ENCODE measurements around the gene BMP7. TPM values are rescaled to one million over a fixed set of nuclear protein-coding genes. Genes with fewer than 3 reads are reported as not detected.
"Not testable (repeated sequence)": the region's sequence is repeated elsewhere in the genome, so short reads cannot be mapped to it uniquely, and the experiment has no call there.

The BMP7 gene
- total RNA-seq, 1 donor from 2014 or later: not detected

- no peak for DNase-seq (ENCODE audit: low read depth, low spot score)
Measured at GRCh38 chr20:57267158-57267821, 849 bp upstream of the BMP7 start.

GRCh38 chr20:57265997-57266290 lies 497 bp downstream of the BMP7 start:
- DNase-seq (ENCODE audit: low read depth, low spot score): no peak

DNA sequence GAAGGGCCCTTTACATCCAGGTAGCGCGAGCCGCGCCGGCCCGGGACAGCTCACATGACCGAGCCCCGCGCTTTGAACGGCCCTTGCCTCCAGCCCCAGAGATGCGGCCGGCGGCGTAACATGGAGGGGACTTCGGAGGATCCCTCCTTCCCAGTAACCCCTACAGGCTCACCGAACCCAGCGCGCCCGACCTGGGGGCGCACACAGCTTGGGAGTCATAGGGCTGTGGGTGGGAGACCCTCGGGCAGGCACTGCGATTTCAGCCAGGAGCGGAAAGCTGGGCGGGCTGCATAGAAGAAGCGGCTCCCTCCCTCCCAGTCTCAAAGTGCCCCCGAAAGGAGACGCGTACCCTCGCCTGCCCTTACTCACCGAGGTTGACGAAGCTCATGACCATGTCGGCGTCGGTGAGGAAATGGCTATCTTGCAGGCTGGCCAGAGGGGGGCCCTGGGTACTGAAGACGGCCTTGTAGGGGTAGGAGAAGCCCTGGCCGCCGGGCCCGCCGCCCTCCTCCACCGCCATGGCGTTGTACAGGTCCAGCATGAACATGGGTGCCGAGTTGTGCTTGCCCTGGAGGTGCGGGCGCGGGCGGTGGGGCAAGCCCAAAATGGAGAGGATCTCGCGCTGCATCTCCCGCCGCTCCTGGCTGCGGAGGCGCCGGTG lies 975 bp downstream of the BMP7 start:
- DNase-seq (ENCODE audit: low read depth, low spot score): no peak

DNA sequence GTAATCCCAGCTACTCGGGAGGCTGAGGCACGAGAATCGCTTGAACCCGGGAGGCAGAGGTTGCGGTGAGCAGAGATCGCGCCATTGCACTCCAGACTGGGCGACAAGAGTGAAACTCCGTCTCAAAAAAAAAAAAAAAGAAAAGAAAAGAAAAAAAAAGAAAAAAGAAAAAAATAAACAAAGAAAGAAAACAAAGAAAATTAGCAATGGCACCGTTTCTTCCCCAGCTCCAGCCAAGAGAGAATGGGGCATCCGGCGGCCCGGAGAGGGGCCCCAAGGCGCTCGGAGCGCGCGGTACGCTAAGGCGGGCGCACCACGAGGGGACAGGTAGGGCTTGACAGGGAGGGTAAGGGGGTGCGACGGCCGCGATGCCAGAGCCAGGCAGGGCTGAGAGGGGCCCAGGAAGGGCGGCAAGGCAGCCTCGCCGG lies 1.5 kb downstream of the BMP7 start:
- not testable (repeated sequence) for DNase-seq (ENCODE audit: low read depth, low spot score)

DNA sequence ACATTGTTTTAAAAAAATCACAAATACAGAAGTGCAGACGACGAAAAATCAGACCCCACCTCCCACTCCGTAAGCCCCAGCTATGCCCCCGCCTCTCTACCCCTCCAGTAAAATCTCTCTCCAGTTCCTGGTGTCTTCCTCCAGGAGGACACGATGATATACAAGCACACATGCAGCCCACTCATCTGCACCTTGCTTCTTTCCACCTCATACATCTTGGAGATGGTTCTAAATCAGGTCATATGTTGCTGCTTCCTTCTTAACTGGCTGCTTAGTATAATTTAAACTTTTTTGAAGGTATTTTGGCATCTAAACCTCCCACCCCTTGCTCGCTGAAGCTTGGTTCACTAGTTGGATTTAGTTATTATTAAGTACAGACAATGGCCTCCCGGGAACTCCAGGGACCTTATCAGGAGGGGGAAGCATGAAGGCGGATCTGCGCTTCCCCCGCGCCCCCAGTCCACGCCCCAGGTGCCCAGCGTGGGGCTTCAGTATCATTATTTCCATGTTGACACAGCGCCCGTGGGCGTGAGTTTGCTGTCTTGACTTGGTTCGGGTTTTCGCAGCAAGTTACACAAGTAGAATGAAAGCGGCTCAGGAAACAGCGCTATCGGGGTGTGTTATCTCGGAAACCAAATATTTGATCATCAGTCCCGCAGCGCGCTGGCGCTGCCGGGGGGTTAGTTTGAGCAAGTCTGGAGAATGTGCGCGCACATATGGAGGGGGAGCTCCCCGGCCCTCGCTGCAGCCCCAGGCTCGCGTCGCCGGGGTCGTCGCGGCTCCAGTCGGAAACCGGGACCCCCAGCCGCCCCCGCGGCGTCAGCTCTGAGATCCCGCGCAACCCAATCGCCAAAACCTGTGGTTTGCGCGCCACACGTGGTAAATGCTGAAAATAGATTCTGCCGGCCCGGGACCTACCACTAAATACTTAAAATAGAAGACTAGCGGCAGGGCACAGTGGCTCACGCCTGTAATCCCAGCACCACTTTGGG lies 2.3 kb downstream of the BMP7 start:
- DNase-seq (ENCODE audit: low read depth, low spot score): no peak

- no peak for DNase-seq (ENCODE audit: low read depth, low spot score)
Measured at GRCh38 chr20:57262784-57263609, 3.4 kb downstream of the BMP7 start.

GRCh38 chr20:57262301-57262700 lies 4.1 kb downstream of the BMP7 start:
- no peak for DNase-seq (ENCODE audit: low read depth, low spot score)

DNA sequence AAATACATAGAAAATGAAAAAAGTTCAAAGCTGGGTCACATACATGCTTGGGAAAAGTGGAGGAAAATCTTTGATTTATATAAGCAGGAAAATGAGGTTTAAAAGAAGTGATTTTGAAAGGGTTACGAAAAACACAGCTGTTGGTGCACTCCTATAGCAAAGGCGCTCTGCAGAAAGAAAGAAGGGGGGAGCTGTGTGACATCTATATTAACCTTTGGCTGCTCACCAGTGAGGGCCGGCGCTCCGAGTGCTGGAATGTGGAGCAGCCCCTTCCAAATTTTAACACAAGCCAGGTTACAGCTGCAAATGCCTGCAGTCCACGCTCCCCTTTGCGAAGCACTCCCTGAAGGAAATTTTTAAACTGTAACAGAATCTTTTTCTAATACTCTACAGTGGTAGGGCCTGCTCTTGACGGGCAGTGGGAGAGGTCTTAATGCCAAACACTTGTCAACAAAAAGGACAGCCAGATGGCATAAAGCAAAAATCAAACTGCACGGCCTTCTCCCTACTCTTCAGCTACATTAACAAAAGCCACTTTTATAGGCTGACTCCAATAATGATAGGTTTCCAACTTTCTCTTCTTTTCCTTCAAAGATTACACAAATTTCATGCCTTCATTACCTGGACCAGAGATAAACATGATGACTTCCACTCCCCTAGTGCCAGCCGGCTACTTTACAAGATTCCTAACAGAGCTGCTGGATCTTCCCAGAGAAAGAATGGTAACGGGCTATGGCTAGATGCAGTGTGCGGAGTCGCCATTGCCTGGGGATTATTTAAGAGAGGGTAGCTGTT lies 4.8 kb downstream of the BMP7 start:
- DNase-seq (ENCODE audit: low read depth, low spot score): no peak

- DNase-seq (ENCODE audit: low read depth, low spot score): no peak
Measured at GRCh38 chr20:57260934-57261333, 5.5 kb downstream of the BMP7 start.

GRCh38 chr20:57259938-57260921 lies 6.2 kb downstream of the BMP7 start:
- no peak for DNase-seq (ENCODE audit: low read depth, low spot score)

DNA sequence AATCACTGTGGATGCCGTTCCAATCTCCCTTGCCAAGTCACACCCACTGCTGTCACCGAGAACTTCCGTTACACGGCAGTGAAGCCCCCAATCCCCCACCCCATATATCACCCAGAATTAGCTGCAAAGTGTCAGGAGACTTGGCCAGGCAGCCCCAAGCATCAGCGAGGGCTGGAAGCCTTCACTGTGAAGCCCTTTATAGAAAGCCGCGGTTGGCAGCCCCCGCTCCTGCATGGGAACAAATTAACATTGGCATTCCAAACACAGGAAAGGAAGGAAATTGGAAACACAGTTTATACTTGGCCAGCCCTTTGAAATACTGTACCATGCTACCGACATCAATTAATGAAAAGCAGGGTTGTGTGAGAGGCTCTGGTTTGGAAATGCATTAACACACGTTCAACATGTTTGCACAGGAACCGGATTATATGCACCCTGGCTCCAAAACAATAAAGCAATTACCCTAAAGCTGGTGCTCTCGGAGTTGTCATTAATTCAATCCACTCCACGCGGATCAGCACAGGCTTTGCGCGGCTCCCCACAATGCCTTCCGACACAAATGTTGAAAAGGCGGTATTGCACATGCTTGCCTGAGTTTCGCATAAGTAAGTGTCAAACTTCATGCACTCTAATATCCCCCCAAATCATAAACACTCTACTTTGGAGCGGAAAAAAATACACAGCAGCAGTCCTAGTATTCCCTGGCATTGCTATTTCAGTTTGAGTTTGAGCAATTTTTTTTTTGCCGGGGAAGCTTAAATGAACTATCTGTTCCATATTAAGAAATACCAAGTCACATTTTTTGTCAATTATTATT lies 7.1 kb downstream of the BMP7 start:
- DNase-seq (ENCODE audit: low read depth, low spot score): no peak

- no peak for DNase-seq (ENCODE audit: low read depth, low spot score)
Measured at GRCh38 chr20:57257701-57258453, 8.6 kb downstream of the BMP7 start.

DNA sequence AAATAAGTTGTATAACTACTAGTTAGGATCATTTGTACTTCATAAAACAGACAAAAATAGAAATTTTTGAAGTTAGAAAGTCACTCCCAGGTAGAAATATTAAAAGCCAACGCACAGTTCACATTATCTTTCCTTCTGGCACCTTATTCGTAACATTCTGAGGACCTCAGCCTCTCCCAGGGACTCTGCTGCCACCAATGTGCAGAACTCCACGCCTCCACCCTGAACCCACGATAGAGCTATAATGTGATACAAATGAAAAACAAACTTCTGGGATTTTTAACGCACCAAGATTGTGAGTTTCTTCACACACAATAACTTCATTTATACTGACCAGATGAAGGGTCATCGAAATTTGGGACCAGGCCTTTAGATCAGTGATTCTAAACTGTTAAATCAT lies 9.5 kb downstream of the BMP7 start:
- DNase-seq (ENCODE audit: low read depth, low spot score): no peak

- DNase-seq (ENCODE audit: low read depth, low spot score): no peak
Measured at GRCh38 chr20:57256205-57256604, 10.2 kb downstream of the BMP7 start.

- no peak for DNase-seq (ENCODE audit: low read depth, low spot score)
Measured at GRCh38 chr20:57255183-57255582, 11.3 kb downstream of the BMP7 start.

DNA sequence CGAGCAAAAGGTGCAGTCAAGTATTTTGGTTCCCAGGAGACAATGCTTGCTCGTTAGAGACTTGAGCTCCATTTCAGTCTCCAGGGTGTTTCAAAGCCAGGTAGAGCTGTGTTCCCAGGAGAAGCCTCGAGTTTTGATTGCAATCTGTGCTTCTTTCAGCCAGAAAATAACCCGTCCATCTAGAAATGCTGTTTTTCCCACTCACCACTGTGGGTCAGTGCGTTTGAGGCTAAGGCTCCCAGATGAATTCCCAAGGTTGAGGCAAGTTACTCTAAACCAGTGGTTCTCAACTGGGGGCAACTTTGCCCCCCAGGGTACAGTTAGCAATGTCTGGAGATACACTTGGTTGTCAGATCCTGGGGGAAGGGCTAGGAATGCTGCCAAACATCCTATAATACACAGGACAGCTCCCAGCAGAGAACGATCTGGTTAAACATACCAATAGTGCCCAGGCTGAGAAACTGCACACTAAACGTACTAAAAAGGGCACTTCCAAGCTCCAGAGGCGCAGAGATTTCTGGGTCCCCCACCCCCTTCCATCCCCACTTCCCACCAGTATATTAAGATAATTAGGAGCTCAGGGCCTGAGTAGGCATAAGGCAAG lies 13.8 kb downstream of the BMP7 start:
- no peak for DNase-seq (ENCODE audit: low read depth, low spot score)

DNA sequence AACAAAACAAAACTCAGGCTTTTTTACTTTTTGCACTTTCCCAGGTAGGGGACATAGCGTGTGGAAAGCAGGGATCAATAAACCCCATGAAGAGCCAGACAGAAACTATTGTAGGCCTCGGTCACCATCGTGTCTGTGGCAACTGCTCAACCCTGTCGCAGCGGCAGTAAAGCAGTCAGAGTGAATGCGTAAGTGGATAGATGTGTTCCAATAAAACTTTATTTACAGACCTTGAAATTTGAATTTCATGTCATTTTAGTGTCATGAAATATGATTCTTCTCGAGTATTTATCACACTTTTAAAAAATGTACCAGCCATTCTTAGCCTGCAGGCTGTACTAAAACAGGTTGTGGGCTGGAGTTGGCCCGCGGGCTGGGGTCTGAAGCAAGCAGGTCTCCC lies 14.5 kb downstream of the BMP7 start:
- no peak for DNase-seq (ENCODE audit: low read depth, low spot score)

All from pulmonary artery endothelial cell (primary cell).